GM12878 (cell line): ENCODE data around the gene EML1. TPM values are rescaled to one million over a fixed set of nuclear protein-coding genes. Genes with fewer than 3 reads are reported as not detected.

Experiments
- ATAC-seq: fragments of 200-7000 bp; cut with Tn5 transposase; 3 replicates; pipeline ENCODE4 v1.9.1; 2020; ENCODE audit warnings: mild to moderate bottlenecking, moderate library complexity
- BruUV-seq: library from RNA; stranded (reverse); fragments of 400-500 nt; replicated peaks from 2 replicates; lab custom pipeline; 2021; lab: Mats Ljungman, UMichigan
- CTCF ChIA-PET: fragments of 300-600 bp; sonication (Branson Sonifier 250); formaldehyde crosslinking; extraction: SDS; loops from one replicate; lab custom pipeline; 2021; ENCODE audit warnings: inconsistent platforms; lab: Yijun Ruan, JAX
- POLR2A ChIA-PET: fragments of 350-600 bp; formaldehyde crosslinking; extraction: SDS; loops from one replicate; lab custom pipeline; 2021; ENCODE audit warnings: inconsistent platforms; lab: Charles Lee
- RAD21 ChIA-PET: fragments of 300-600 bp; sonication (Branson Sonifier 250); formaldehyde crosslinking; loops from one replicate; lab custom pipeline; 2023; ENCODE audit warnings: antibody characterized with exemption; ENCODE audit not compliant: unreplicated experiment; lab: Charles Lee
- SMC1A ChIA-PET: fragments of 300-600 bp; sonication (Branson Sonifier 250); formaldehyde crosslinking; loops from one replicate; lab custom pipeline; 2023; ENCODE audit not compliant: unreplicated experiment, uncharacterized antibody; lab: Charles Lee
- DNase-seq: peaks from one replicate; pipeline ENCODE4 v3.0.0-alpha.2; 2011; ENCODE audit warnings: low read depth, low spot score
- FAIRE-seq: peaks from 3 replicates; lab custom pipeline; 2011; peaks lifted over from hg19 to GRCh38; lab: Jason Lieb, UNC
- H2AFZ ChIP-seq: 2 replicates; pipeline ENCODE4 v1.6.0; 2011; ENCODE audit warnings: low read depth, low read length, control low read depth; ENCODE audit not compliant: control insufficient read depth
- H3K27ac ChIP-seq: 2 replicates; pipeline ENCODE4 v1.5.1; 2011; ENCODE audit warnings: control low read depth; ENCODE audit not compliant: control insufficient read depth, insufficient read depth
- H3K27me3 ChIP-seq, 2 experiments: replicated peaks in 1 of 2; 2 replicates each; pipeline versions ENCODE4 v1.6.0 to v1.6.1; 2011; ENCODE audit warnings: low read length in 1 of 2; ENCODE audit not compliant: control insufficient read depth in 2 of 2, insufficient read depth in 2 of 2
- H3K36me3 ChIP-seq, 2 experiments: 2 replicates each; pipeline ENCODE4 v1.5.1; 2011; ENCODE audit warnings: low read length in 1 of 2; ENCODE audit not compliant: control insufficient read depth in 2 of 2, insufficient read depth in 2 of 2
- H3K4me1 ChIP-seq: 2 replicates; pipeline ENCODE4 v1.6.1; 2011; ENCODE audit warnings: mild to moderate bottlenecking, low read length, moderate library complexity, mixed read lengths; ENCODE audit not compliant: control insufficient read depth, insufficient read depth
- H3K4me2 ChIP-seq: 2 replicates; pipeline ENCODE4 v1.6.0; 2011; ENCODE audit warnings: control low read depth; ENCODE audit not compliant: control insufficient read depth, insufficient read depth
- H3K4me3 ChIP-seq: fragments of 200-600 bp; sonication (generic); 2 replicates; pipeline ENCODE4 v1.5.1; 2016
- H3K79me2 ChIP-seq: 2 replicates; pipeline ENCODE4 v1.6.0; 2011; ENCODE audit warnings: low read length; ENCODE audit not compliant: control insufficient read depth, insufficient read depth
- H3K9ac ChIP-seq: 2 replicates; pipeline ENCODE4 v1.8.0; 2011; ENCODE audit warnings: low read length, control low read depth, mixed read lengths; ENCODE audit not compliant: control insufficient read depth, insufficient read depth
- H3K9me3 ChIP-seq: replicated peaks from 3 replicates; pipeline ENCODE4 v1.5.1; 2011; ENCODE audit warnings: mild to moderate bottlenecking, low read length; ENCODE audit not compliant: control insufficient read depth, insufficient read depth
- H4K20me1 ChIP-seq: 2 replicates; pipeline ENCODE4 v1.6.0; 2011; ENCODE audit not compliant: control insufficient read depth, insufficient read depth
- ATF3 ChIP-seq: IDR thresholded peaks from 2 replicates; pipeline ENCODE4 v1.6.1; 2011; ENCODE audit warnings: low read depth, mild to moderate bottlenecking, low read length, moderate library complexity, borderline replicate concordance; ENCODE audit errors: extremely low read depth
- BCL3 ChIP-seq: IDR thresholded peaks from 2 replicates; pipeline ENCODE4 v1.6.1; 2011; ENCODE audit warnings: borderline replicate concordance, low read depth, mild to moderate bottlenecking, moderate library complexity, low read length; ENCODE audit not compliant: insufficient read depth, poor library complexity, severe bottlenecking
- CEBPB ChIP-seq, 2 experiments: fragments of 150-350 bp in 1 of 2; IDR thresholded peaks; 2 replicates each; pipeline ENCODE4 v1.6.1; 2012 to 2014; ENCODE audit warnings: low read depth in 2 of 2, low read length in 2 of 2, borderline replicate concordance in 1 of 2, inconsistent platforms in 1 of 2
- CTCF ChIP-seq, 3 experiments: IDR thresholded peaks in 2 of 3; conservative IDR thresholded peaks in 1 of 3; 2 replicates each; pipeline ENCODE4 v1.5.1; 2011; ENCODE audit warnings: low read depth in 3 of 3, low read length in 3 of 3, mild to moderate bottlenecking in 3 of 3, control low read depth in 2 of 3, moderate library complexity in 2 of 3, inconsistent platforms in 1 of 3, mixed read lengths in 1 of 3; ENCODE audit not compliant: control insufficient read depth in 2 of 3, insufficient read depth in 1 of 3; ENCODE audit errors: extremely low read depth in 1 of 3
- HDAC6 ChIP-seq: fragments of 200-600 bp; sonication (generic); IDR thresholded peaks from one replicate; pipeline ENCODE4 v1.8.0; 2017; ENCODE audit warnings: antibody characterized with exemption; ENCODE audit not compliant: unreplicated experiment
- NR2F1 ChIP-seq: fragments of 450-650 bp; conservative IDR thresholded peaks from 2 replicates; pipeline ENCODE4 v1.6.1; 2017; ENCODE audit warnings: mild to moderate bottlenecking
- PAX5 ChIP-seq: IDR thresholded peaks from 2 replicates; pipeline ENCODE4 v1.6.1; 2011; ENCODE audit warnings: low read depth, low read length, borderline replicate concordance
- RBBP5 ChIP-seq: fragments of 200-600 bp; sonication (generic); conservative IDR thresholded peaks from 2 replicates; pipeline ENCODE4 v1.6.1; 2016
- RCOR1 ChIP-seq: conservative IDR thresholded peaks from 2 replicates; pipeline ENCODE4 v1.6.1; 2012; ENCODE audit warnings: low read depth, low read length, improper control_type of control experiment
- TCF7 ChIP-seq: IDR thresholded peaks from 2 replicates; pipeline ENCODE4 v1.6.1; 2014; ENCODE audit warnings: antibody characterized with exemption, borderline replicate concordance
- WGBS: methylation state at CpG from one replicate; pipeline ENCODE4 v1.1.6; 2016; ENCODE audit warnings: low lambda C conversion rate; ENCODE audit not compliant: insufficient replicate concordance, insufficient coverage; ENCODE audit errors: missing lambda C conversion rate; 5-methylcytosine and 5-hydroxymethylcytosine counted together
- in situ Hi-C: fragments of 300-500 bp; cut with MboI; formaldehyde crosslinking; loops from 9 replicates; pipeline ENCODE4 v1.14.3; 2018; ENCODE audit warnings: mixed read lengths
- intact Hi-C: fragments of 100-400 bp; cut with micrococcal nuclease; formaldehyde crosslinking; loops from one replicate; pipeline ENCODE4 v1.14.2; 2022; ENCODE audit not compliant: unreplicated experiment
- polyA plus RNA-seq, 11 experiments: library from polyadenylated mRNA; depleted of rRNA in 4 of 11; unstranded in 6 of 11; stranded (reverse) in 5 of 11; fragments of >200 nt; fragmentation: Nextera tagmentation in 4 of 11; fragmentation: Illumina TruSeq in 1 of 11; extraction: Ambion mirVana in 4 of 11; extraction: Trizol in 1 of 11; gene quantifications; 1 replicate in 1 of 11; 2 replicates in 10 of 11; pipeline versions ENCODE4 v1.2.1 to v1.2.3, GENCODE V29; 2011 to 2016; ENCODE audit warnings: inconsistent platforms in 2 of 11, missing spikeins in 2 of 11, low read depth in 1 of 11
- total RNA-seq, 4 experiments: library from RNA; depleted of rRNA in 3 of 4; stranded (reverse); fragments of >200 nt in 3 of 4; fragmentation: Illumina TruSeq in 1 of 4; extraction: Trizol in 1 of 4; gene quantifications; 2 replicates each; pipeline versions ENCODE4 v1.2.1 to v1.2.3, GENCODE V29; 2013 to 2021
- TF ChIP-seq, protein P1 (sequence below): IDR thresholded peaks from 2 replicates; pipeline ENCODE4 v1.6.1; 2012; ENCODE audit warnings: mild to moderate bottlenecking, low read depth, low read length

EML1 gene
- total and polyA plus RNA-seq, 10 of the 15 experiments (the other 5 are each of a cell fraction or from before 2014, with no cell fraction given), result 0.05 to 3.4 (median 0.11) TPM; not detected in 3

DNA sequence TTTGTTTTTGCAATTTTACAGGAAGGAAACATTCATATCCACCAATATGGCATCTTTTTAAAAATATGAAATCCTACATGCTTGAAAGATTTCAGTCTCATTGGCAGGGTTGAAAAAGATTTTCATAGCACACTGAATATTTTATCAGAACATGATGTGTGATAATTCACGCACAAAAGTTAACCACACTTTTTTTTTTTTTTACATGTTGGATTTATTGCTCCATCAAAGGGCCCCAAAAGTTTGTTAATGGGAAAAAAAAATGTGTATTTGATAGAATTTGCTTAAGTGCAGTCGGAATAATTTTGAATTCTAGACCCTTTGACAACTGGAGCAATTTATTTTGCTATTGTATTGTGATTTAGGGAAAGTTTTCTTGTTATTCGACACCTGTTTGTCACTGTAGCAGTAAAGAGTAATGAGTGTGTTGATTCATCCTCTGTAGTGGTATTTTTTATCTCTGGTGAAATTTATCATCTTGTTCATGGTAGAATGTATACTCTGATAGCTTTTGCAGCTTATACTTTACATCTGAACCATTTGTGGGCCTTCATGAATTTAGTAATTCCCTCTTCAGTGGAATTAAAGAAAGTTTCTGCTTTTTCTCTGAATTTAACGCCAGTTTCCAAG is 1.1 kb downstream of the EML1 start (continued):
- TF ChIP-seq ATF3, result no peak
- no peak for TF ChIP-seq RBBP5
- no peak for TF ChIP-seq PAX5
- no peak for TF ChIP-seq HDAC6
- TF ChIP-seq TCF7, result no peak
- TF ChIP-seq BCL3, result no peak

DNA sequence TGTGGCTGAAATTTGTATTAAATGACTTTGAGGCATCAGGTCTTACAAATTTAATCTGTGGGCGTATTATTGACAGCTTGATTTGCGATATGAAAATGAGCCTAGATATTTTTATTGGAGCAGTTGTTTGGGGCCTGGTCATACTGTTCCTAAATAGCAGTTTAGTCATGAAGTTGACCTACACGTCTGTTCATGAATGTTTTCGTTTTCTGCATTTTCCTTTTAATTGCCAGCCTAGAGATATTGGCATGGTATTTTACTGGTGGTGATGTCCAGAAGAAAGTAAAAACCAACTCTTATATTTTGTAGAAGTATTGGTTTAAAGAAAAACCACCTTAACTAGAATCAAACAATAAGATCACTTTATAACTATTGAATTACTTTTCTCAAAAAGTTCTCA is 1.8 kb downstream of the EML1 start:
- no peak for ATAC-seq
- in situ Hi-C loops (no loop called here), intact Hi-C loops (no loop called here)
- H4K20me1 ChIP-seq, result no peaks in the 10 kb centered on the region
- H3K4me2 ChIP-seq, result no peak overlapping the region
- no TSS peak for BruUV-seq
- H3K9ac ChIP-seq, result no peak overlapping the region
- no peaks in the 10 kb centered on the region for H3K36me3 ChIP-seq
- WGBS, result 21% methylated on average over 4 of the region's 4 CpGs
- no peak for DNase-seq
- TF ChIP-seq CTCF (IDR thresholded peaks at IDR 0.05 in 2 of 3, conservative IDR thresholded peaks at IDR 0.05 in 1 of 3; ENCODE audit: control insufficient read depth in 2 of 3, extremely low read depth in 1 of 3, insufficient read depth in 1 of 3, low read depth in 3 of 3, low read length in 3 of 3) (no peak), NR2F1 (no peak), CEBPB (IDR thresholded peaks at IDR 0.05; ENCODE audit: borderline replicate concordance in 1 of 2, low read depth in 2 of 2, low read length in 2 of 2) (no peak), RCOR1 (no peak)
- TF ChIP-seq, protein P1, sequence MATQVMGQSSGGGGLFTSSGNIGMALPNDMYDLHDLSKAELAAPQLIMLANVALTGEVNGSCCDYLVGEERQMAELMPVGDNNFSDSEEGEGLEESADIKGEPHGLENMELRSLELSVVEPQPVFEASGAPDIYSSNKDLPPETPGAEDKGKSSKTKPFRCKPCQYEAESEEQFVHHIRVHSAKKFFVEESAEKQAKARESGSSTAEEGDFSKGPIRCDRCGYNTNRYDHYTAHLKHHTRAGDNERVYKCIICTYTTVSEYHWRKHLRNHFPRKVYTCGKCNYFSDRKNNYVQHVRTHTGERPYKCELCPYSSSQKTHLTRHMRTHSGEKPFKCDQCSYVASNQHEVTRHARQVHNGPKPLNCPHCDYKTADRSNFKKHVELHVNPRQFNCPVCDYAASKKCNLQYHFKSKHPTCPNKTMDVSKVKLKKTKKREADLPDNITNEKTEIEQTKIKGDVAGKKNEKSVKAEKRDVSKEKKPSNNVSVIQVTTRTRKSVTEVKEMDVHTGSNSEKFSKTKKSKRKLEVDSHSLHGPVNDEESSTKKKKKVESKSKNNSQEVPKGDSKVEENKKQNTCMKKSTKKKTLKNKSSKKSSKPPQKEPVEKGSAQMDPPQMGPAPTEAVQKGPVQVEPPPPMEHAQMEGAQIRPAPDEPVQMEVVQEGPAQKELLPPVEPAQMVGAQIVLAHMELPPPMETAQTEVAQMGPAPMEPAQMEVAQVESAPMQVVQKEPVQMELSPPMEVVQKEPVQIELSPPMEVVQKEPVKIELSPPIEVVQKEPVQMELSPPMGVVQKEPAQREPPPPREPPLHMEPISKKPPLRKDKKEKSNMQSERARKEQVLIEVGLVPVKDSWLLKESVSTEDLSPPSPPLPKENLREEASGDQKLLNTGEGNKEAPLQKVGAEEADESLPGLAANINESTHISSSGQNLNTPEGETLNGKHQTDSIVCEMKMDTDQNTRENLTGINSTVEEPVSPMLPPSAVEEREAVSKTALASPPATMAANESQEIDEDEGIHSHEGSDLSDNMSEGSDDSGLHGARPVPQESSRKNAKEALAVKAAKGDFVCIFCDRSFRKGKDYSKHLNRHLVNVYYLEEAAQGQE, result no peak
- no peak overlapping the region for H2AFZ ChIP-seq
- ChIA-PET CTCF (interaction anchor here (1.1 kb wide), 1 partner anchor 21 kb away, joined by 3 read pairs; no protein-coding TSS in a partner anchor), RAD21 (no interaction called here), SMC1A (interaction anchor here (1.3 kb wide), 1 partner anchor 87 kb away, joined by 4 read pairs; no protein-coding TSS in a partner anchor), POLR2A (no interaction called here)
- H3K79me2 ChIP-seq, result no peaks in the 10 kb centered on the region
- no peaks in the 10 kb centered on the region for H3K4me1 ChIP-seq
- H3K27ac ChIP-seq, result no peak overlapping the region
- FAIRE-seq, result no peak
- H3K9me3 ChIP-seq, result no peaks in the 10 kb centered on the region
- H3K27me3 ChIP-seq, result peaks cover 0 to 23% of the 10 kb centered on the region in 2 experiments; a peak in 3 of 4 replicates
- H3K4me3 ChIP-seq, result no peak overlapping the region
